Measurements from ENCODE around the gene ZNF577.
"Not testable (repeated sequence)": the region's sequence is repeated elsewhere in the genome, so short reads cannot be mapped to it uniquely, and the experiment has no call there.

The ZNF577 gene

GRCh38 chr19:51887522-51888498 lies at the start of gene ZNF577:
ZNF577 (minus strand) TSS chr19:51887951; CDS start chr19:51880382, 7,569 bp downstream.
- DNase-seq: no peak

- DNase-seq: no peak
Observed at GRCh38 chr19:51931921-51932320, 44.2 kb upstream of the ZNF577 start.

GRCh38 chr19:51927859-51928258 lies 40.1 kb upstream of the ZNF577 start:
- no peak for DNase-seq

GRCh38 chr19:51926784-51927741 lies 39.3 kb upstream of the ZNF577 start, which contains the start of gene ZNF613:
ZNF613 (plus strand) TSS chr19:51927472; CDS start chr19:51936221, 8,749 bp downstream.
- no peak for DNase-seq

GRCh38 chr19:51926426-51926783 lies 38.7 kb upstream of the ZNF577 start:
- no peak for DNase-seq

- no peak for DNase-seq
Observed at GRCh38 chr19:51921949-51922348, 34.2 kb upstream of the ZNF577 start.

- DNase-seq: no peak
Observed at GRCh38 chr19:51919606-51920005, 31.9 kb upstream of the ZNF577 start.

- no peak for DNase-seq
Observed at GRCh38 chr19:51916167-51916566, 28.4 kb upstream of the ZNF577 start.

GRCh38 chr19:51915324-51915867 lies 27.6 kb upstream of the ZNF577 start:
- DNase-seq: no peak

GRCh38 chr19:51907981-51908380 lies 20.2 kb upstream of the ZNF577 start:
- not testable (repeated sequence) for DNase-seq

- not testable (repeated sequence) for DNase-seq
Observed at GRCh38 chr19:51906108-51906507, 18.4 kb upstream of the ZNF577 start.

GRCh38 chr19:51905639-51906038 lies 17.9 kb upstream of the ZNF577 start:
- DNase-seq: not testable (repeated sequence)

- DNase-seq: no peak
Observed at GRCh38 chr19:51905206-51905605, 17.5 kb upstream of the ZNF577 start.

GRCh38 chr19:51904331-51905165 lies 16.8 kb upstream of the ZNF577 start, which contains the start of gene ZNF649:
ZNF649 (minus strand) TSS chr19:51905017; CDS start chr19:51900107, 4,910 bp downstream.
- no peak for DNase-seq

- DNase-seq: no peak
Observed at GRCh38 chr19:51903192-51903591, 15.4 kb upstream of the ZNF577 start.

GRCh38 chr19:51901860-51902259 lies 14.1 kb upstream of the ZNF577 start:
- DNase-seq: no peak

GRCh38 chr19:51891193-51891747 lies 3.5 kb upstream of the ZNF577 start:
- no peak for DNase-seq

- no peak for DNase-seq
Observed at GRCh38 chr19:51889934-51890333, 2.2 kb upstream of the ZNF577 start.

- DNase-seq: no peak
Observed at GRCh38 chr19:51884713-51885112, 3.0 kb downstream of the ZNF577 start.

- no peak for DNase-seq
Observed at GRCh38 chr19:51882518-51882917, 5.2 kb downstream of the ZNF577 start.

- DNase-seq: no peak
Observed at GRCh38 chr19:51873097-51873496, 14.7 kb downstream of the ZNF577 start.

Data from SIG-M5 (cell line).